Common myeloid progenitor, CD34-positive (primary cell): ENCODE results near the gene APBB1IP.

Source experiments
- CTCF ChIA-PET: fragments of 350-600 bp; sonication (Branson Sonifier 250); formaldehyde crosslinking; loops from one replicate; lab custom pipeline; 2021; ENCODE audit warnings: antibody characterized with exemption; lab: Charles Lee
- POLR2A ChIA-PET: fragments of 350-600 bp; sonication (Branson Sonifier 250); formaldehyde crosslinking; loops from one replicate; lab custom pipeline; 2021; ENCODE audit warnings: antibody characterized with exemption; lab: Charles Lee
- DNase-seq, 3 donors: peaks; one replicate each; pipeline versions ENCODE4 v3.0.0 to v3.0.0-alpha.2; 2013
- H3K27ac ChIP-seq, 2 experiments: 1 replicate in 1 of 2; 2 replicates in 1 of 2; pipeline ENCODE4 v1.7.0; 2013; ENCODE audit warnings: inconsistent platforms in 2 of 2, low read length in 2 of 2, mild to moderate bottlenecking in 2 of 2, low read depth in 1 of 2, moderate library complexity in 1 of 2; ENCODE audit not compliant: severe bottlenecking in 2 of 2, insufficient read depth in 1 of 2, poor library complexity in 1 of 2
- H3K27me3 ChIP-seq, 5 experiments: replicated peaks in 2 of 5; 1 replicate in 3 of 5; 2 replicates in 2 of 5; pipeline versions ENCODE4 v1.6.1 to v1.7.0; 2013; ENCODE audit warnings: low read length in 4 of 5, mild to moderate bottlenecking in 2 of 5, moderate library complexity in 2 of 5, inconsistent platforms in 1 of 5; ENCODE audit not compliant: insufficient read depth in 5 of 5, control insufficient read depth in 4 of 5
- H3K36me3 ChIP-seq, 4 experiments: 1 replicate in 2 of 4; 2 replicates in 2 of 4; pipeline versions ENCODE4 v1.6.1 to v1.7.0; 2013; ENCODE audit warnings: low read length in 3 of 4, control low read depth in 1 of 4, mild to moderate bottlenecking in 1 of 4; ENCODE audit not compliant: control insufficient read depth in 4 of 4, insufficient read depth in 4 of 4
- H3K4me1 ChIP-seq, 4 experiments: 1 replicate in 3 of 4; 2 replicates in 1 of 4; pipeline versions ENCODE4 v1.6.1 to v1.7.1; 2013; ENCODE audit warnings: low read length in 3 of 4, mild to moderate bottlenecking in 3 of 4, control low read depth in 1 of 4, inconsistent platforms in 1 of 4, moderate library complexity in 1 of 4; ENCODE audit not compliant: control insufficient read depth in 4 of 4, insufficient read depth in 4 of 4; ENCODE audit errors: control extremely low read depth in 1 of 4
- H3K4me3 ChIP-seq, 7 experiments: 1 replicate in 4 of 7; 2 replicates in 3 of 7; pipeline versions ENCODE4 v1.5.1 to v1.7.0; 2013; ENCODE audit warnings: mild to moderate bottlenecking in 7 of 7, low read length in 6 of 7, moderate library complexity in 6 of 7, inconsistent platforms in 2 of 7, low read depth in 2 of 7, control low read depth in 1 of 7; ENCODE audit not compliant: insufficient read depth in 4 of 7, control insufficient read depth in 1 of 7; ENCODE audit errors: extremely low read depth in 1 of 7
- H3K9me3 ChIP-seq, 5 experiments: 1 replicate in 4 of 5; 2 replicates in 1 of 5; pipeline versions ENCODE4 v1.6.1 to v1.7.1; 2013; ENCODE audit warnings: low read length in 4 of 5, mild to moderate bottlenecking in 2 of 5, inconsistent platforms in 1 of 5, low read depth in 1 of 5, moderate library complexity in 1 of 5; ENCODE audit not compliant: control insufficient read depth in 4 of 5, insufficient read depth in 2 of 5; ENCODE audit errors: control extremely low read depth in 1 of 5
- WGBS: methylation state at CpG from one replicate; pipeline ENCODE4 v1.1.5; 2013; ENCODE audit not compliant: insufficient coverage; 5-methylcytosine and 5-hydroxymethylcytosine counted together

APBB1IP gene

DNA sequence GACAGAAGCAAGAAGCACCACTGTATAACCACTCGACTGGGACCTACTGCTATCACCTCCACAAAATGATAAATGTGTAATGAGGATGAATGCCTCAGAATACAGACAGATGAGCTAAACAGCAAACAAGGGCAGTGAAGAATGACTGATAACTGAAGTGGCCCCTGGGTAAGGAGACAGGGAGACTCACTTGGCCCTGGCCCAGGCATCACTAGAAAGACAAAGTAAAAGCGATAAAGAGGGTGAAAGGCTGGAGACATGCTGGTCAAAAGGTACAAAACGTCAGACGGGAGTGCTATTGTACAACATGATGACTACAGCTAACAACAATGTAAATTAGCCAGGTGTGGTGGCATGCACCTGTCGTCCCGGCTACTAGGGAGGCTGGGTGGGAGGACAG is 27.8 kb upstream of the APBB1IP start:
- ChIA-PET CTCF (interaction anchor here (0.6 to 0.7 kb wide), 2 partner anchors 19 to 71 kb away, joined by 3 read pairs; no protein-coding TSS in a partner anchor), POLR2A (no interaction called here)
- Histone ChIP-seq H3K27me3 (no peaks in the 10 kb centered on the region), H3K4me3 (no peak overlapping the region), H3K36me3 (no peaks in the 10 kb centered on the region), H3K9me3 (no peaks in the 10 kb centered on the region), H3K27ac (no peak overlapping the region), H3K4me1 (no peaks in the 10 kb centered on the region)
- 77% methylated on average over 5 of the region's 6 CpGs for WGBS
- no peak for DNase-seq

DNA sequence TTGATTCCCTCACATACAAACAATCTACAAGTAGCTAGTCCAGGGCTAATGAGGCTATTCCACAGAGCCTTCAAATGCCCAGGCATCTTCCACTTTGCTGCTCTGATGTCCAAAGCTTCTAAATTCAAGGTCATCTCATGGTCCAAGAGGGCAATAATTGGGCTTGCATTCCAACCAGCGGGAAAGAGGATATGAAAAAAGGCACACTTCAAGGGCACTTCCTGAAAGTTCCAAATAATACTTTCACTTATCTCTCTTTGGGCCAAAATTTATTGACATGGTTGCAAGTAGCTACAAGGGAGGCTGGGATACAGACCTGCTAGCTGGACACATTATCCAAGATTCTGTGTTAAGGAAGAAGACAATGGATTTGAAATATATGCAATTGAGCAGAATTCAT is 25.2 kb upstream of the APBB1IP start:
- H3K4me1 ChIP-seq, result no peaks in the 10 kb centered on the region

GRCh38 chr10:26413375-26413774 is 24.8 kb upstream of the APBB1IP start:
- H3K9me3 ChIP-seq, result no peaks in the 10 kb centered on the region
- WGBS, result 94% methylated on average over 2 of the region's 2 CpGs
- DNase-seq, result no peak
- POLR2A ChIA-PET, result no interaction called here
- H3K27ac ChIP-seq, result no peak overlapping the region
- CTCF ChIA-PET, result interaction anchor here (0.9 kb wide), 1 partner anchor 93 kb away, joined by 4 read pairs; no protein-coding TSS in a partner anchor
- no peak overlapping the region for H3K4me3 ChIP-seq
- H3K36me3 ChIP-seq, result no peaks in the 10 kb centered on the region
- H3K4me1 ChIP-seq, result no peaks in the 10 kb centered on the region
- no peaks in the 10 kb centered on the region for H3K27me3 ChIP-seq

More for the DNA sequence above, 25.2 kb upstream of the APBB1IP start:
- Histone ChIP-seq H3K9me3 (no peaks in the 10 kb centered on the region), H3K27ac (no peak overlapping the region), H3K36me3 (no peaks in the 10 kb centered on the region), H3K4me3 (no peak overlapping the region), H3K27me3 (no peaks in the 10 kb centered on the region)
- no peak for DNase-seq
- WGBS, result 100% methylated on average over 1 of the region's 1 CpG
- ChIA-PET POLR2A (no interaction called here), CTCF (interaction anchor here (0.9 to 1.2 kb wide), 2 partner anchors 20 to 94 kb away, joined by 3 to 4 read pairs; no protein-coding TSS in a partner anchor)

- H3K4me3 ChIP-seq, result no peak overlapping the region
- no peak overlapping the region for H3K27ac ChIP-seq
- H3K36me3 ChIP-seq, result no peaks in the 10 kb centered on the region
- H3K27me3 ChIP-seq, result no peaks in the 10 kb centered on the region
- ChIA-PET POLR2A (no interaction called here), CTCF (no interaction called here)
- 100% methylated on average over 1 of the region's 3 CpGs for WGBS
- H3K9me3 ChIP-seq, result no peaks in the 10 kb centered on the region
- DNase-seq, result no peak
- no peaks in the 10 kb centered on the region for H3K4me1 ChIP-seq
Observed at GRCh38 chr10:26417136-26417535, 21.0 kb upstream of the APBB1IP start.

DNA sequence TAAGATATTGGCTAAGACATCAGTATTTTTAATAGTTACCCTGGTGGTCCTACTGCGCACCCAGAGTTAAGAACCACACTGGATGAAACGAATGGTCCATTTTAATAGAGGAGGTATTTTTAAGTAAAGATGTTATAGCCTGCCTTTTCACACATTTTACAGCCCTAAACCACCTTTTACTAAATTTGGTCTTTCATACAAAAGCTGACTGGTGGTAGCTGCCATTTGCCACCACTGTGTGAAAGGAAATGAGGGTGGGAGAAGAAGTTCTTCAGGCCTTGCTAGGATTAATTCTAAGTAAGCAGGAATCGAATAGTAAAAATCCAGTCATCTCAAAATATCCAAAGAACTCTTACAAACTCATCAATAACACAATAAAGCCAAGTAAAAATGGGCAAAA is 15.2 kb upstream of the APBB1IP start:
- Histone ChIP-seq H3K27ac (no peak overlapping the region), H3K4me3 (no peak overlapping the region), H3K9me3 (peaks cover 0 to 1% (median 0%) of the 10 kb centered on the region in 5 experiments), H3K27me3 (no peaks in the 10 kb centered on the region), H3K4me1 (no peaks in the 10 kb centered on the region), H3K36me3 (no peaks in the 10 kb centered on the region)
- CTCF ChIA-PET, result no interaction called here
- WGBS, result no CpG with 5 or more reads among the region's 3 CpGs
- DNase-seq, result no peak
- POLR2A ChIA-PET, result no interaction called here

DNA sequence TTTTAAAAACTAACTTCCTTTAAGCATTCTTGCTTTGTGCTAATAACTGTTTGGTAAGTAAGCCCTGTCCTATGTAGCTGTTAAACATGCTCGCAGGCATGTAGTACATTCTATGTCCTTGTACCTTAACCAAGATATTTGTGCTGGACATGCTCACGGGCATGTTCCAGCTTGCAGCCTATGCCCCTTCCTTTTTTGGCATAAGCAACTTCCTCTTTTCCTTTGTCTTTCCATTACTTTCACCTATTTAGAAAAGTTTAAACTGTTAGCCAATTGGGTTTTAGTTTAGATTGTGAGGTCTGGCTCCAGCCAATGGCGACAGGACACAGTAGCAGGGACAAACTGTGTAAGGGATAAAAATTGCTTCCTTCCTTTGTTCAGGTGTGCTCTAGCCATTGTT is 14.4 kb upstream of the APBB1IP start:
- Histone ChIP-seq H3K36me3 (no peaks in the 10 kb centered on the region), H3K27me3 (no peaks in the 10 kb centered on the region), H3K4me1 (no peaks in the 10 kb centered on the region), H3K4me3 (no peak overlapping the region), H3K9me3 (peaks cover 0 to 1% (median 0%) of the 10 kb centered on the region in 5 experiments), H3K27ac (no peak overlapping the region)
- no peak for DNase-seq
- CTCF ChIA-PET, result no interaction called here
- POLR2A ChIA-PET, result no interaction called here
- 100% methylated on average over 2 of the region's 3 CpGs for WGBS

DNA sequence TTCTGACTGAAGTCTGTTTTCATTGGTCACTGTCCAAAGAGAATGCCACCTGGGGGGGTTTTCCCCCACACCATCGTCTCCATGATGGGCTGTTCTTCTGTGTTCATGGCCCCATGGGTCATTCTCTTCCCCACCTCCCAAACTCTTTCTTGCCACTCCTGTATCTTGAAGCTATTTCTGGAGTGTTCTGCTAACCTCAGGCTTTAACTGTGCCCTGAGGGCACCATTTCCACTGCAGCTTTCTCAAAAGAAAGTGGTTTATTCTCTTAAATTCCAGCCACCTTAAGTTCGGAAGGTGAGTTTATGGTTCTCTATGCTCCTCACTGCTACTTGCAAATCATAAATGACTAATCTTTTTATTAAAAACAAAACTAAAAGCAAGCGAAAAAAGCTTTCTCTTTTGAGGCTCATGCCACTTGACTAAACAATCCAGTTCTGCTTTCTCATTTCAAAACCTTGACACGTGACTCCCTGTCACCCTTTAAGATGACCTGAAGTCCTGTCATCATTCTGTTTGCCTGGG is 7.4 kb upstream of the APBB1IP start:
- POLR2A ChIA-PET, result interaction anchor here (0.7 kb wide), 1 partner anchor 71 kb away, joined by 3 read pairs; no protein-coding TSS in a partner anchor
- no peaks in the 10 kb centered on the region for H3K9me3 ChIP-seq
- DNase-seq, result peak; percentile 64 to 93 (median 89)
- peak overlapping the region in 1 of 2 experiments; percentile 62 for H3K27ac ChIP-seq
- H3K27me3 ChIP-seq, result no peaks in the 10 kb centered on the region
- WGBS, result 33% methylated on average over 3 of the region's 4 CpGs
- peak overlapping the region in 3 of 7 experiments; percentile 29 to 60 (median 40) for H3K4me3 ChIP-seq
- no peaks in the 10 kb centered on the region for H3K36me3 ChIP-seq
- peaks cover under 1 to 23% (median 10%) of the 10 kb centered on the region in 4 experiments for H3K4me1 ChIP-seq
- CTCF ChIA-PET, result interaction anchor here (1.0 kb wide), 1 partner anchor 12 kb away, joined by 3 read pairs; no protein-coding TSS in a partner anchor
